NB4 (cell line): Measurements from ENCODE around the gene YPEL2.

Experiments used
- CTCF ChIP-seq: IDR thresholded peaks from one replicate; pipeline ENCODE4 v1.5.1; 2012; ENCODE audit warnings: low read depth, low read length
- MAX ChIP-seq: IDR thresholded peaks from 2 replicates; pipeline ENCODE4 v1.6.1; 2011; ENCODE audit warnings: low read depth, low read length
- MYC ChIP-seq: IDR thresholded peaks from 2 replicates; pipeline ENCODE4 v1.6.1; 2011; ENCODE audit warnings: low read depth, low read length
- POLR2A ChIP-seq: IDR thresholded peaks from 2 replicates; pipeline ENCODE4 v1.6.1; 2011; ENCODE audit warnings: mild to moderate bottlenecking; ENCODE audit not compliant: insufficient read length; ENCODE audit errors: extremely low read depth

- TF ChIP-seq CTCF (no peak), MAX (no peak), POLR2A (no peak), MYC (no peak)
These were observed 41.5 kb upstream of the YPEL2 start for GRCh38 chr17:59289981-59290301.
